ENCODE results near the gene SKP1.

The SKP1 gene

GRCh38 chr5:134143944-134144941 is 32.5 kb downstream of the SKP1 start:
- DNase-seq (ENCODE audit: low read depth in 2 of 2) = no peak

- no peak for DNase-seq (ENCODE audit: low read depth in 2 of 2)
These were observed 33.3 kb downstream of the SKP1 start for GRCh38 chr5:134143431-134143830.

GRCh38 chr5:134142806-134143205 is 33.9 kb downstream of the SKP1 start:
- no peak for DNase-seq (ENCODE audit: low read depth in 2 of 2)

- no peak for DNase-seq (ENCODE audit: low read depth in 2 of 2)
These were observed 34.7 kb downstream of the SKP1 start for GRCh38 chr5:134142052-134142451.

GRCh38 chr5:134141331-134142050 is 35.3 kb downstream of the SKP1 start:
- no peak for DNase-seq (ENCODE audit: low read depth in 2 of 2)

GRCh38 chr5:134140530-134141201 is 36.1 kb downstream of the SKP1 start:
- DNase-seq (ENCODE audit: low read depth in 2 of 2) = peak; percentile 50 to 59

GRCh38 chr5:134139891-134140469 is 36.8 kb downstream of the SKP1 start:
- no peak for DNase-seq (ENCODE audit: low read depth in 2 of 2)

GRCh38 chr5:134139377-134139851 is 37.3 kb downstream of the SKP1 start:
- no peak for DNase-seq (ENCODE audit: low read depth in 2 of 2)

- DNase-seq (ENCODE audit: low read depth in 2 of 2) = peak; percentile 50 to 52
These were observed 38.1 kb downstream of the SKP1 start for GRCh38 chr5:134138416-134139376.

- DNase-seq (ENCODE audit: low read depth in 2 of 2) = no peak
These were observed 40.0 kb downstream of the SKP1 start for GRCh38 chr5:134136771-134137170.

GRCh38 chr5:134136221-134136631 is 40.5 kb downstream of the SKP1 start:
- no peak for DNase-seq (ENCODE audit: low read depth in 2 of 2)

- no peak for DNase-seq (ENCODE audit: low read depth in 2 of 2)
These were observed 41.6 kb downstream of the SKP1 start for GRCh38 chr5:134135091-134135655.

GRCh38 chr5:134133995-134134541 is 42.7 kb downstream of the SKP1 start:
- DNase-seq (ENCODE audit: low read depth in 2 of 2) = no peak

GRCh38 chr5:134133188-134133994 is 43.4 kb downstream of the SKP1 start:
- no peak for DNase-seq (ENCODE audit: low read depth in 2 of 2)

- peak; percentile 64 to 76 for DNase-seq (ENCODE audit: low read depth in 2 of 2)
These were observed 44.2 kb downstream of the SKP1 start for GRCh38 chr5:134132372-134133187.

GRCh38 chr5:134131578-134132350 is 45.0 kb downstream of the SKP1 start:
- DNase-seq (ENCODE audit: low read depth in 2 of 2) = no peak

- peak in 1 of 2 donors; percentile 51 for DNase-seq (ENCODE audit: low read depth in 2 of 2)
These were observed 45.6 kb downstream of the SKP1 start for GRCh38 chr5:134131165-134131564.
